K562 (cell line): ENCODE measurements around the gene GAPDHS. TPM values are rescaled to one million over a fixed set of nuclear protein-coding genes. Genes with fewer than 3 reads are reported as not detected.

ENCODE experiments used
- ATAC-seq: fragments of 200-7000 bp; cut with Tn5 transposase; 3 replicates; pipeline ENCODE4 v1.9.1; 2020; ENCODE audit warnings: moderate library complexity
- BruUV-seq: library from RNA; stranded (reverse); fragments of 400-500 nt; replicated peaks from 2 replicates; lab custom pipeline; 2021; lab: Mats Ljungman, UMichigan
- CTCF ChIA-PET: fragments of 300-600 bp; formaldehyde crosslinking; extraction: SDS; loops from one replicate; lab custom pipeline; 2021; ENCODE audit warnings: low intra/inter-chr PET ratio; lab: Yijun Ruan, JAX
- POLR2A ChIA-PET: fragments of 300-600, 350-650 bp; sonication (Branson Sonifier 250); formaldehyde crosslinking; extraction: SDS; loops from one replicate; lab custom pipeline; 2021; ENCODE audit warnings: antibody characterized with exemption, inconsistent platforms; lab: Yijun Ruan, JAX
- DNase-seq, 4 experiments: peaks; one replicate each; pipeline versions ENCODE4 v3.0.0 to v3.0.0-alpha.2; 2011 to 2018; ENCODE audit warnings: low spot score in 3 of 4, mixed read lengths in 3 of 4; ENCODE audit errors: extremely low read depth in 1 of 4
- FAIRE-seq: peaks from 2 replicates; lab custom pipeline; 2011; peaks lifted over from hg19 to GRCh38; lab: Jason Lieb, UNC
- H2AFZ ChIP-seq: 2 replicates; pipeline ENCODE4 v1.6.0; 2011; ENCODE audit warnings: low read depth, low read length, control low read depth, inconsistent platforms
- H3K27ac ChIP-seq: fragments of 200-600 bp; 3 replicates; pipeline ENCODE4 v1.8.0; 2011; ENCODE audit warnings: low read depth, mild to moderate bottlenecking, control low read depth, inconsistent platforms, low read length, moderate library complexity, mixed read lengths; ENCODE audit errors: extremely low read depth
- H3K27me3 ChIP-seq, 2 experiments: fragments of 300-600 bp in 1 of 2; 2 replicates in 1 of 2; 3 replicates in 1 of 2; pipeline versions ENCODE4 v1.6.0 to v1.8.0; 2011; ENCODE audit warnings: inconsistent platforms in 2 of 2, low read length in 2 of 2, mild to moderate bottlenecking in 1 of 2, mixed read lengths in 1 of 2, moderate library complexity in 1 of 2; ENCODE audit not compliant: control insufficient read depth in 2 of 2, insufficient read depth in 2 of 2
- H3K36me3 ChIP-seq: fragments of 300-600 bp; 3 replicates; pipeline ENCODE4 v1.8.0; 2011; ENCODE audit warnings: mild to moderate bottlenecking, low read length, inconsistent platforms; ENCODE audit not compliant: control insufficient read depth, insufficient read depth
- H3K4me1 ChIP-seq, 2 experiments: fragments of 200-600 bp in 1 of 2; replicated peaks in 1 of 2; 2 replicates in 1 of 2; 3 replicates in 1 of 2; pipeline versions ENCODE4 v1.5.1 to v1.8.0; 2011; ENCODE audit warnings: inconsistent platforms in 2 of 2, low read length in 2 of 2, mild to moderate bottlenecking in 1 of 2, mixed read lengths in 1 of 2, moderate library complexity in 1 of 2; ENCODE audit not compliant: control insufficient read depth in 2 of 2, insufficient read depth in 2 of 2
- H3K4me2 ChIP-seq: 2 replicates; pipeline ENCODE4 v1.6.1; 2011; ENCODE audit warnings: low read length, control low read depth, inconsistent platforms, mixed read lengths; ENCODE audit not compliant: insufficient read depth
- H3K4me3 ChIP-seq: fragments of 200-600 bp; sonication (generic), shearing (Covaris generic); 2 replicates; pipeline ENCODE4 v1.5.1; 2016; ENCODE audit warnings: control low read depth, inconsistent platforms
- H3K79me2 ChIP-seq: fragments of 200-600 bp; 3 replicates; pipeline ENCODE4 v1.8.0; 2011; ENCODE audit warnings: low read length, inconsistent platforms; ENCODE audit not compliant: control insufficient read depth, insufficient read depth
- H3K9ac ChIP-seq, 2 experiments: 2 replicates each; pipeline versions ENCODE4 v1.6.0 to v1.6.1; 2011; ENCODE audit warnings: low read depth in 2 of 2, low read length in 2 of 2, control low read depth in 1 of 2, inconsistent platforms in 1 of 2, mild to moderate bottlenecking in 1 of 2, mixed read lengths in 1 of 2; ENCODE audit not compliant: insufficient read depth in 1 of 2
- H3K9me1 ChIP-seq: one replicate; pipeline ENCODE4 v1.6.0; 2011; ENCODE audit warnings: inconsistent platforms, mild to moderate bottlenecking, low read length, moderate library complexity; ENCODE audit not compliant: control insufficient read depth, insufficient read depth
- H3K9me3 ChIP-seq: replicated peaks from 2 replicates; pipeline ENCODE4 v1.5.1; 2011; ENCODE audit warnings: low read depth, low read length, inconsistent platforms; ENCODE audit not compliant: control insufficient read depth, insufficient read depth
- H4K20me1 ChIP-seq: replicated peaks from 2 replicates; pipeline ENCODE4 v1.6.1; 2011; ENCODE audit warnings: low read length, inconsistent platforms, mixed read lengths; ENCODE audit not compliant: control insufficient read depth, insufficient read depth
- CBX8 ChIP-seq: fragments of 200-600 bp; sonication (generic); IDR thresholded peaks from 2 replicates; pipeline ENCODE4 v1.6.1; 2012; ENCODE audit warnings: borderline replicate concordance, mixed run types, low read depth, mild to moderate bottlenecking, moderate library complexity, mixed read lengths, low read length, control low read depth, inconsistent platforms; ENCODE audit not compliant: poor library complexity, severe bottlenecking; ENCODE audit errors: extremely low read depth
- PRDM10 ChIP-seq: fragments of 450-650 bp; IDR thresholded peaks from 2 replicates; pipeline ENCODE4 v1.6.1; 2018; ENCODE audit not compliant: partially characterized antibody
- ZC3H8 ChIP-seq: fragments of 450-650 bp; IDR thresholded peaks from 2 replicates; pipeline ENCODE4 v1.6.1; 2017
- WGBS: fragments of 100-300 bp; shearing (Covaris generic); methylation state at CpG from one replicate; pipeline ENCODE4 v1.1.6; 2016; ENCODE audit warnings: low coverage, mixed read lengths; ENCODE audit not compliant: insufficient coverage; ENCODE audit errors: missing lambda C conversion rate; 5-methylcytosine and 5-hydroxymethylcytosine counted together
- in situ Hi-C: fragments of 300-500 bp; cut with MboI; formaldehyde crosslinking; loops from 4 replicates; pipeline ENCODE4 v1.15.0; 2018; ENCODE audit warnings: inconsistent platforms, mixed read lengths
- intact Hi-C: fragments of 100-400 bp; cut with micrococcal nuclease; formaldehyde crosslinking; loops from 2 replicates; pipeline ENCODE4 v1.14.2; 2022
- polyA plus RNA-seq, 8 experiments: library from polyadenylated mRNA; depleted of rRNA in 4 of 8; stranded (reverse) in 5 of 8; unstranded in 3 of 8; fragments of >200 nt; fragmentation: Nextera tagmentation in 2 of 8; fragmentation: Illumina TruSeq in 1 of 8; extraction: Ambion mirVana in 2 of 8; extraction: Trizol in 1 of 8; gene quantifications; 2 replicates each; pipeline versions ENCODE4 v1.2.1 to v1.2.3, GENCODE V29; 2011 to 2014; ENCODE audit warnings: inconsistent platforms in 1 of 8, missing spikeins in 1 of 8
- total RNA-seq, 7 experiments: library from RNA; depleted of rRNA in 6 of 7; stranded (reverse); fragments of >200 nt in 6 of 7; fragmentation: Illumina TruSeq in 2 of 7; extraction: Trizol in 2 of 7; gene quantifications; 2 replicates each; pipeline versions ENCODE4 v1.2.1 to v1.2.3, GENCODE V29; 2011 to 2021; ENCODE audit warnings: low replicate concordance in 1 of 7
- TF ChIP-seq, protein P1 (sequence below): fragments of 450-650 bp; IDR thresholded peaks from 2 replicates; pipeline ENCODE4 v1.6.1; 2018; ENCODE audit warnings: mild to moderate bottlenecking, low read depth; ENCODE audit not compliant: partially characterized antibody

Gene GAPDHS
- total and polyA plus RNA-seq, 9 of the 15 experiments (the other 6 are each of a cell fraction or from before 2014, with no cell fraction given) = 0.08 to 0.12 TPM; not detected in 7

GRCh38 chr19:35507561-35507960 lies 25.7 kb upstream of the GAPDHS start:
- Histone ChIP-seq H3K4me1 (peaks cover 0 to 18% of the 10 kb centered on the region in 2 experiments; a peak in 2 of 5 replicates), H3K9ac (no peak overlapping the region), H3K4me2 (no peak overlapping the region), H3K27me3 (peaks cover 67 to 90% of the 10 kb centered on the region in 2 experiments), H4K20me1 (peaks cover 16% of the 10 kb centered on the region; the same call in 1 of the 2 replicates), H2AFZ (no peak overlapping the region), H3K79me2 (no peaks in the 10 kb centered on the region), H3K9me1 (no peaks in the 10 kb centered on the region), H3K36me3 (no peaks in the 10 kb centered on the region), H3K27ac (no peak overlapping the region), H3K9me3 (no peaks in the 10 kb centered on the region), H3K4me3 (no peak overlapping the region)
- in situ Hi-C loops = no loop called here
- FAIRE-seq (no peak), DNase-seq (no peak), ATAC-seq (no peak)
- no peak for TF ChIP-seq ZC3H8
- TF ChIP-seq, protein P1, sequence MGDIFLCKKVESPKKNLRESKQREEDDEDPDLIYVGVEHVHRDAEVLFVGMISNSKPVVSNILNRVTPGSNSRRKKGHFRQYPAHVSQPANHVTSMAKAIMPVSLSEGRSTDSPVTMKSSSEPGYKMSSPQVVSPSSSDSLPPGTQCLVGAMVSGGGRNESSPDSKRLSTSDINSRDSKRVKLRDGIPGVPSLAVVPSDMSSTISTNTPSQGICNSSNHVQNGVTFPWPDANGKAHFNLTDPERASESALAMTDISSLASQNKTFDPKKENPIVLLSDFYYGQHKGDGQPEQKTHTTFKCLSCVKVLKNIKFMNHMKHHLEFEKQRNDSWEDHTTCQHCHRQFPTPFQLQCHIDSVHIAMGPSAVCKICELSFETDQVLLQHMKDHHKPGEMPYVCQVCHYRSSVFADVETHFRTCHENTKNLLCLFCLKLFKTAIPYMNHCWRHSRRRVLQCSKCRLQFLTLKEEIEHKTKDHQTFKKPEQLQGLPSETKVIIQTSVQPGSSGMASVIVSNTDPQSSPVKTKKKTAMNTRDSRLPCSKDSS = no peak
- TF ChIP-seq CBX8 = peak; percentile 72
- peak; percentile 46 for TF ChIP-seq PRDM10
- BruUV-seq = no TSS peak
- intact Hi-C loops = no loop called here
- CTCF ChIA-PET = no interaction called here
- POLR2A ChIA-PET = no interaction called here
- 0% methylated on average over 10 of the region's 11 CpGs for WGBS
